Panc1 (cell line): ENCODE measurements around the gene PKM. TPM values are rescaled to one million over a fixed set of nuclear protein-coding genes. Genes with fewer than 3 reads are reported as not detected.
A peak's percentile ranks its signal among the peaks of the same experiment; 100 is the strongest.

Experiments
- ATAC-seq: fragments of 200-7000 bp; cut with Tn5 transposase; 2 replicates; pipeline ENCODE4 v1.9.1; 2020; ENCODE audit warnings: mild to moderate bottlenecking, moderate library complexity
- BruUV-seq: library from RNA; stranded (reverse); fragments of 400-500 nt; replicated peaks from 2 replicates; lab custom pipeline; 2021; lab: Mats Ljungman, UMichigan
- CTCF ChIA-PET: fragments of 300-600 bp; sonication (Branson Sonifier 250); formaldehyde crosslinking; loops from one replicate; lab custom pipeline; 2022; ENCODE audit warnings: antibody characterized with exemption; lab: Charles Lee
- POLR2A ChIA-PET: fragments of 300-600 bp; sonication (Branson Sonifier 250); formaldehyde crosslinking; loops from one replicate; lab custom pipeline; 2022; ENCODE audit warnings: antibody characterized with exemption; lab: Charles Lee
- DNase-seq: peaks from one replicate; pipeline ENCODE4 v3.0.0-alpha.2; 2010; ENCODE audit warnings: low read depth, low spot score
- H3K27ac ChIP-seq: 2 replicates; pipeline ENCODE4 v1.5.1; 2011; ENCODE audit warnings: mild to moderate bottlenecking, low read length, inconsistent platforms
- H3K27me3 ChIP-seq: fragments of 200-500 bp; sonication (Bioruptor generic); 2 replicates; pipeline ENCODE4 v1.6.0; 2014; ENCODE audit warnings: low read length, inconsistent platforms; ENCODE audit not compliant: control insufficient read depth, insufficient read depth
- H3K36me3 ChIP-seq: fragments of 200-500 bp; sonication (Bioruptor generic); 2 replicates; pipeline ENCODE4 v1.5.1; 2014; ENCODE audit warnings: inconsistent platforms, mild to moderate bottlenecking, low read length, moderate library complexity; ENCODE audit not compliant: control insufficient read depth, insufficient read depth
- H3K4me1 ChIP-seq: 2 replicates; pipeline ENCODE4 v1.5.1; 2011; ENCODE audit warnings: inconsistent platforms, mild to moderate bottlenecking, low read length, moderate library complexity; ENCODE audit not compliant: control insufficient read depth, insufficient read depth
- H3K4me3 ChIP-seq, 2 experiments: 2 replicates each; pipeline ENCODE4 v1.5.1; 2011 to 2012; ENCODE audit warnings: low read depth in 2 of 2, low read length in 2 of 2, mild to moderate bottlenecking in 2 of 2, inconsistent platforms in 1 of 2, moderate library complexity in 1 of 2
- H3K9me3 ChIP-seq: fragments of 200-500 bp; sonication (Bioruptor generic); 2 replicates; pipeline ENCODE4 v1.5.1; 2014; ENCODE audit warnings: low read depth, mild to moderate bottlenecking, inconsistent platforms, low read length, moderate library complexity; ENCODE audit not compliant: control insufficient read depth, insufficient read depth
- POLR2AphosphoS5 ChIP-seq: IDR thresholded peaks from 2 replicates; pipeline ENCODE4 v1.6.1; 2012; ENCODE audit warnings: mild to moderate bottlenecking, low read depth, low read length, moderate library complexity
- SIN3A ChIP-seq: IDR thresholded peaks from 2 replicates; pipeline ENCODE4 v1.6.1; 2012; ENCODE audit warnings: low read depth, mild to moderate bottlenecking, low read length, moderate library complexity, borderline replicate concordance; ENCODE audit not compliant: insufficient read depth
- TCF7L2 ChIP-seq: IDR thresholded peaks from 2 replicates; pipeline ENCODE4 v1.6.1; 2011; ENCODE audit warnings: mild to moderate bottlenecking, low read depth, low read length, inconsistent platforms
- in situ Hi-C: cut with HindIII; loops from 2 replicates; pipeline ENCODE4 v1.10.0; 2016; ENCODE audit warnings: low sequenced_read_pairs, low pct_unique_long_range_greater_than_20kb
- intact Hi-C: fragments of 100-400 bp; cut with micrococcal nuclease; formaldehyde crosslinking; loops from one replicate; pipeline ENCODE4 v1.10.0; 2022; ENCODE audit not compliant: unreplicated experiment
- total RNA-seq: library from RNA; stranded (reverse); gene quantifications from one replicate; pipeline ENCODE4 v1.2.1, GENCODE V29; 2021; ENCODE audit not compliant: unreplicated experiment
- TF ChIP-seq, protein P1 (sequence below), 2 experiments: IDR thresholded peaks; 2 replicates each; pipeline ENCODE4 v1.6.1; 2011 to 2012; ENCODE audit warnings: low read depth in 2 of 2, control low read depth in 1 of 2, low read length in 1 of 2, mild to moderate bottlenecking in 1 of 2, moderate library complexity in 1 of 2; ENCODE audit not compliant: insufficient read depth in 1 of 2
- TF ChIP-seq, protein P2 (sequence below): fragments of 450-650 bp; IDR thresholded peaks from 2 replicates; pipeline ENCODE4 v1.5.1; 2017; ENCODE audit warnings: mild to moderate bottlenecking

PKM gene
- total RNA-seq, 1 experiment from 2014 or later: 1,590 TPM

DNA sequence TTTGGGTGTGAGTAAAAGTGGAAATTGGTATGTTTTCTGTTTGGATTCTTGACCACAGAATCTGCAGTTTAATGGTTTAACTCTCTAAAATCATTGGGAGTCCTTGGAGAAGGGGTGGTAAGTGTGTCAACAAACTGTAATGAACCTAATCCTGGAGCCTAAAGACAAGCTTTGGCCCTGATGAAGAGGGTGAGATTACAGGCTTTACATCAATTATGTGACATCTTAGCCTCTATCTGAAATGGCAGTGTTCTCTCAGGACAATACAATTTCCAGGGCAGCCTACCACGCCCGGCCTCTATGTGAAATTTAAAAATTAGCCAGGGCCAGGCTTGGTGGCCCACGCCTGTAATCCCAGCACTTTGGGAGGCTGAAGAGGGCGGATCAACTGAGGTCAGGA lies 4.3 kb upstream of the PKM start:
- no peak for ATAC-seq
- intact Hi-C loops: no loop called here
- peaks cover 27% of the 10 kb centered on the region for H3K4me1 ChIP-seq

DNA sequence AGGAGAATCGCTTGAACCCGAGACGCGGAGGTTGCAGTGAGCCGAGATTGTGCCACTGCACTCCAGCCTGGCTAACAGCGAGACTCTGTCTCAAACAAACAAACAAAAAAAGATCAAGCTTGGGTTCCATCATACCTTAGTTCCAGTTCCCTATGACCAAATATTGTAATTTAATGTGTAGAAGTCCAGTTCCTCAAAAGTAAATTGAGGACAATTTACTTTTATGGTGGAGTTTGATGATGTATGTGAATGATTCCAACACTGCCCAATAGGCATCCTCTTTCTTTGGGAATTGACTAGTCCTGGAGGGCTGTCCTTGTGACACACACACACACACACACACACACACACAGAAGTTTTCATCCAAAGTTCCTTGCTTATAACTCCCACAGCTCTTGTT lies 2.8 kb upstream of the PKM start:
- POLR2A ChIA-PET: no interaction called here
- Histone ChIP-seq H3K9me3 (no peaks in the 10 kb centered on the region), H3K36me3 (peaks cover 8% of the 10 kb centered on the region), H3K27me3 (no peaks in the 10 kb centered on the region), H3K4me3 (no peak overlapping the region), H3K4me1 (peaks cover 27% of the 10 kb centered on the region), H3K27ac (no peak overlapping the region)
- no peak for DNase-seq
- CTCF ChIA-PET: no interaction called here
- intact Hi-C loops: no loop called here
- ATAC-seq: no peak
- in situ Hi-C loops: no loop called here
- no TSS peak for BruUV-seq
- no peak for TF ChIP-seq TCF7L2
- TF ChIP-seq, protein P1, sequence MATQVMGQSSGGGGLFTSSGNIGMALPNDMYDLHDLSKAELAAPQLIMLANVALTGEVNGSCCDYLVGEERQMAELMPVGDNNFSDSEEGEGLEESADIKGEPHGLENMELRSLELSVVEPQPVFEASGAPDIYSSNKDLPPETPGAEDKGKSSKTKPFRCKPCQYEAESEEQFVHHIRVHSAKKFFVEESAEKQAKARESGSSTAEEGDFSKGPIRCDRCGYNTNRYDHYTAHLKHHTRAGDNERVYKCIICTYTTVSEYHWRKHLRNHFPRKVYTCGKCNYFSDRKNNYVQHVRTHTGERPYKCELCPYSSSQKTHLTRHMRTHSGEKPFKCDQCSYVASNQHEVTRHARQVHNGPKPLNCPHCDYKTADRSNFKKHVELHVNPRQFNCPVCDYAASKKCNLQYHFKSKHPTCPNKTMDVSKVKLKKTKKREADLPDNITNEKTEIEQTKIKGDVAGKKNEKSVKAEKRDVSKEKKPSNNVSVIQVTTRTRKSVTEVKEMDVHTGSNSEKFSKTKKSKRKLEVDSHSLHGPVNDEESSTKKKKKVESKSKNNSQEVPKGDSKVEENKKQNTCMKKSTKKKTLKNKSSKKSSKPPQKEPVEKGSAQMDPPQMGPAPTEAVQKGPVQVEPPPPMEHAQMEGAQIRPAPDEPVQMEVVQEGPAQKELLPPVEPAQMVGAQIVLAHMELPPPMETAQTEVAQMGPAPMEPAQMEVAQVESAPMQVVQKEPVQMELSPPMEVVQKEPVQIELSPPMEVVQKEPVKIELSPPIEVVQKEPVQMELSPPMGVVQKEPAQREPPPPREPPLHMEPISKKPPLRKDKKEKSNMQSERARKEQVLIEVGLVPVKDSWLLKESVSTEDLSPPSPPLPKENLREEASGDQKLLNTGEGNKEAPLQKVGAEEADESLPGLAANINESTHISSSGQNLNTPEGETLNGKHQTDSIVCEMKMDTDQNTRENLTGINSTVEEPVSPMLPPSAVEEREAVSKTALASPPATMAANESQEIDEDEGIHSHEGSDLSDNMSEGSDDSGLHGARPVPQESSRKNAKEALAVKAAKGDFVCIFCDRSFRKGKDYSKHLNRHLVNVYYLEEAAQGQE (IDR thresholded peaks at IDR 0.05; ENCODE audit: insufficient read depth in 1 of 2, low read depth in 2 of 2, low read length in 1 of 2): no peak
- no peak for TF ChIP-seq POLR2AphosphoS5
- no peak for TF ChIP-seq SIN3A
- TF ChIP-seq, protein P2, sequence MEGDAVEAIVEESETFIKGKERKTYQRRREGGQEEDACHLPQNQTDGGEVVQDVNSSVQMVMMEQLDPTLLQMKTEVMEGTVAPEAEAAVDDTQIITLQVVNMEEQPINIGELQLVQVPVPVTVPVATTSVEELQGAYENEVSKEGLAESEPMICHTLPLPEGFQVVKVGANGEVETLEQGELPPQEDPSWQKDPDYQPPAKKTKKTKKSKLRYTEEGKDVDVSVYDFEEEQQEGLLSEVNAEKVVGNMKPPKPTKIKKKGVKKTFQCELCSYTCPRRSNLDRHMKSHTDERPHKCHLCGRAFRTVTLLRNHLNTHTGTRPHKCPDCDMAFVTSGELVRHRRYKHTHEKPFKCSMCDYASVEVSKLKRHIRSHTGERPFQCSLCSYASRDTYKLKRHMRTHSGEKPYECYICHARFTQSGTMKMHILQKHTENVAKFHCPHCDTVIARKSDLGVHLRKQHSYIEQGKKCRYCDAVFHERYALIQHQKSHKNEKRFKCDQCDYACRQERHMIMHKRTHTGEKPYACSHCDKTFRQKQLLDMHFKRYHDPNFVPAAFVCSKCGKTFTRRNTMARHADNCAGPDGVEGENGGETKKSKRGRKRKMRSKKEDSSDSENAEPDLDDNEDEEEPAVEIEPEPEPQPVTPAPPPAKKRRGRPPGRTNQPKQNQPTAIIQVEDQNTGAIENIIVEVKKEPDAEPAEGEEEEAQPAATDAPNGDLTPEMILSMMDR: no peak

More for the DNA sequence above, 4.3 kb upstream of the PKM start:
- H3K27ac ChIP-seq: 0 out of 2 replicates have a peak overlapping the region, but pooled peaks have one; percentile 13
- no TSS peak for BruUV-seq
- CTCF ChIA-PET: no interaction called here
- DNase-seq: no peak
- TF ChIP-seq POLR2AphosphoS5 (no peak), TCF7L2 (no peak)
- TF ChIP-seq, protein P1 (IDR thresholded peaks at IDR 0.05; ENCODE audit: insufficient read depth in 1 of 2, low read depth in 2 of 2, low read length in 1 of 2): no peak
- no peak overlapping the region for H3K4me3 ChIP-seq
- H3K36me3 ChIP-seq: no peaks in the 10 kb centered on the region; the same call in 1 of the 2 replicates
- H3K9me3 ChIP-seq: no peaks in the 10 kb centered on the region
- POLR2A ChIA-PET: no interaction called here
- H3K27me3 ChIP-seq: no peaks in the 10 kb centered on the region
- in situ Hi-C loops: no loop called here
